HepG2 (cell line): ENCODE data around the gene MTUS2. TPM values are rescaled to one million over a fixed set of nuclear protein-coding genes. Genes with fewer than 3 reads are reported as not detected.

Source experiments
- ATAC-seq: fragments of 200-7000 bp; cut with Tn5 transposase; 3 replicates; pipeline ENCODE4 v1.9.1; 2020; ENCODE audit warnings: mild to moderate bottlenecking, moderate library complexity
- BruUV-seq: library from RNA; stranded (reverse); fragments of 400-500 nt; replicated peaks from 2 replicates; lab custom pipeline; 2021; lab: Mats Ljungman, UMichigan
- CTCF ChIA-PET: fragments of 300-600 bp; formaldehyde crosslinking; extraction: SDS; loops from one replicate; lab custom pipeline; 2021; ENCODE audit warnings: low total read pairs, inconsistent platforms, low intra/inter-chr PET ratio; lab: Yijun Ruan, JAX
- POLR2A ChIA-PET: fragments of 350-600 bp; sonication (Branson Sonifier 250); formaldehyde crosslinking; loops from one replicate; lab custom pipeline; 2020; ENCODE audit warnings: antibody characterized with exemption, inconsistent platforms; lab: Yijun Ruan, JAX
- DNase-seq: peaks from one replicate; pipeline ENCODE4 v3.0.0-alpha.2; 2015; ENCODE audit warnings: low spot score
- FAIRE-seq: peaks from 3 replicates; lab custom pipeline; 2011; peaks lifted over from hg19 to GRCh38; lab: Jason Lieb, UNC
- H2AFZ ChIP-seq: one replicate; pipeline ENCODE4 v1.6.1; 2011; ENCODE audit warnings: low read length, inconsistent platforms
- H3K27ac ChIP-seq: fragments of 300-600 bp; 3 replicates; pipeline ENCODE4 v1.8.0; 2011; ENCODE audit warnings: mixed run types, mild to moderate bottlenecking, mixed read lengths, low read length, inconsistent platforms; ENCODE audit not compliant: insufficient read depth; ENCODE audit errors: extremely low read length
- H3K27me3 ChIP-seq, 2 experiments: fragments of 200-600 bp in 1 of 2; 2 replicates in 1 of 2; 3 replicates in 1 of 2; pipeline versions ENCODE4 v1.6.0 to v1.8.0; 2011; ENCODE audit warnings: low read length in 2 of 2, mild to moderate bottlenecking in 2 of 2, moderate library complexity in 2 of 2, inconsistent platforms in 1 of 2; ENCODE audit not compliant: insufficient read depth in 2 of 2, control insufficient read depth in 1 of 2
- H3K36me3 ChIP-seq, 2 experiments: fragments of 200-600 bp in 1 of 2; replicated peaks in 1 of 2; 2 replicates in 1 of 2; 3 replicates in 1 of 2; pipeline versions ENCODE4 v1.5.1 to v1.8.0; 2011; ENCODE audit warnings: low read length in 2 of 2, inconsistent platforms in 1 of 2; ENCODE audit not compliant: insufficient read depth in 2 of 2, control insufficient read depth in 1 of 2
- H3K4me1 ChIP-seq: 2 replicates; pipeline ENCODE4 v1.5.1; 2012; ENCODE audit warnings: low read length, inconsistent platforms; ENCODE audit not compliant: insufficient read depth
- H3K4me2 ChIP-seq: 2 replicates; pipeline ENCODE4 v1.6.0; 2011; ENCODE audit warnings: low read depth, low read length, inconsistent platforms
- H3K4me3 ChIP-seq, 3 experiments: fragments of 200-600 bp in 1 of 3; sonication (generic), shearing (Covaris generic) in 1 of 3; replicated peaks in 1 of 3; 2 replicates each; pipeline ENCODE4 v1.5.1; 2011 to 2016; ENCODE audit warnings: low read length in 3 of 3, inconsistent platforms in 2 of 3, low read depth in 2 of 3, mild to moderate bottlenecking in 2 of 3, control low read depth in 1 of 3, mixed read lengths in 1 of 3; ENCODE audit not compliant: insufficient read depth in 1 of 3
- H3K79me2 ChIP-seq: one replicate; pipeline ENCODE4 v1.6.1; 2011; ENCODE audit warnings: low read length, inconsistent platforms; ENCODE audit not compliant: insufficient read depth
- H3K9ac ChIP-seq: 2 replicates; pipeline ENCODE4 v1.6.0; 2011; ENCODE audit warnings: mild to moderate bottlenecking, low read depth, low read length, inconsistent platforms; ENCODE audit not compliant: insufficient read depth
- H3K9me3 ChIP-seq: 2 replicates; pipeline ENCODE4 v1.5.1; 2012; ENCODE audit warnings: mild to moderate bottlenecking, low read length
- H4K20me1 ChIP-seq: 2 replicates; pipeline ENCODE4 v1.6.0; 2011; ENCODE audit warnings: inconsistent platforms, mild to moderate bottlenecking, low read length, moderate library complexity; ENCODE audit not compliant: insufficient read depth
- AKAP8 ChIP-seq: sonication (generic); formaldehyde crosslinking; IDR thresholded peaks from 2 replicates; pipeline ENCODE4 v1.5.1; 2020; ENCODE audit warnings: mild to moderate bottlenecking, missing genetic modification reagents
- IRF2 ChIP-seq: IDR thresholded peaks from 2 replicates; pipeline ENCODE4 v1.6.1; 2018; ENCODE audit warnings: missing genetic modification reagents, missing compliant biosample characterization
- KLF13 ChIP-seq: sonication (generic); formaldehyde crosslinking; IDR thresholded peaks from 2 replicates; pipeline ENCODE4 v1.4.0; 2020; ENCODE audit warnings: mild to moderate bottlenecking, missing genetic modification reagents
- NFRKB ChIP-seq: fragments of 450-650 bp; IDR thresholded peaks from 2 replicates; pipeline ENCODE4 v1.6.1; 2017
- ONECUT2 ChIP-seq: sonication (generic); formaldehyde crosslinking; IDR thresholded peaks from 2 replicates; pipeline ENCODE4 v1.4.0; 2020; ENCODE audit warnings: missing genetic modification reagents
- RARA ChIP-seq: IDR thresholded peaks from 2 replicates; pipeline ENCODE4 v1.6.1; 2016; ENCODE audit warnings: missing genetic modification reagents, missing compliant biosample characterization
- SAFB2 ChIP-seq: sonication (generic); formaldehyde crosslinking; IDR thresholded peaks from 2 replicates; pipeline ENCODE4 v1.5.1; 2020; ENCODE audit warnings: missing genetic modification reagents, low read depth, mild to moderate bottlenecking, borderline replicate concordance
- SMAD3 ChIP-seq: sonication (generic); formaldehyde crosslinking; IDR thresholded peaks from 2 replicates; pipeline ENCODE4 v1.4.0; 2020; ENCODE audit warnings: missing genetic modification reagents
- STAT6 ChIP-seq: sonication (generic); formaldehyde crosslinking; IDR thresholded peaks from 2 replicates; pipeline ENCODE4 v1.4.0; 2020; ENCODE audit warnings: missing genetic modification reagents, mild to moderate bottlenecking, borderline replicate concordance
- ZIK1 ChIP-seq: sonication (generic); formaldehyde crosslinking; IDR thresholded peaks from 2 replicates; pipeline ENCODE4 v1.5.0; 2020; ENCODE audit warnings: mild to moderate bottlenecking, low read depth, missing genetic modification reagents, borderline replicate concordance
- ZNF160 ChIP-seq: sonication (generic); formaldehyde crosslinking; IDR thresholded peaks from 2 replicates; pipeline ENCODE4 v1.8.0; 2022; ENCODE audit warnings: mild to moderate bottlenecking, inconsistent platforms, missing genetic modification reagents
- ZSCAN20 ChIP-seq: sonication (generic); formaldehyde crosslinking; IDR thresholded peaks from 2 replicates; pipeline ENCODE4 v1.4.0; 2020; ENCODE audit warnings: missing genetic modification reagents, mild to moderate bottlenecking, borderline replicate concordance
- WGBS: methylation state at CpG from one replicate; pipeline ENCODE4 v1.1.6; 2017; ENCODE audit warnings: low lambda C conversion rate; 5-methylcytosine and 5-hydroxymethylcytosine counted together
- in situ Hi-C: cut with HindIII; loops from 2 replicates; pipeline ENCODE4 v1.10.0; 2017; ENCODE audit warnings: low pct_unique_long_range_greater_than_20kb; ENCODE audit not compliant: extremely low pct_ligation_motif_present
- intact Hi-C: fragments of 100-400 bp; cut with micrococcal nuclease; formaldehyde crosslinking; loops from one replicate; pipeline ENCODE4 v1.10.0; 2022; ENCODE audit not compliant: unreplicated experiment
- polyA plus RNA-seq, 8 experiments: library from polyadenylated mRNA; depleted of rRNA in 3 of 8; stranded (reverse) in 7 of 8; unstranded in 1 of 8; fragments of >200 nt; fragmentation: Illumina TruSeq in 4 of 8; extraction: Trizol in 4 of 8; gene quantifications; 2 replicates each; pipeline versions ENCODE4 v1.2.1 to v1.2.3, GENCODE V29; 2011 to 2016; ENCODE audit warnings: low read depth in 4 of 8, missing spikeins in 1 of 8, mixed read lengths in 1 of 8; ENCODE audit not compliant: insufficient read depth in 1 of 8
- total RNA-seq, 5 experiments: library from RNA; depleted of rRNA; stranded (reverse); fragments of >200 nt; fragmentation: Illumina TruSeq; extraction: Trizol; gene quantifications; 2 replicates each; pipeline ENCODE4 v1.2.3, GENCODE V29; 2016; ENCODE audit warnings: low read depth in 1 of 5
- TF ChIP-seq, protein P1 (sequence below): sonication (generic); formaldehyde crosslinking; IDR thresholded peaks from 2 replicates; pipeline ENCODE4 v1.4.0; 2020; ENCODE audit warnings: mild to moderate bottlenecking, missing genetic modification reagents
- TF ChIP-seq, protein P2 (sequence below): sonication (generic); formaldehyde crosslinking; conservative IDR thresholded peaks from 2 replicates; pipeline ENCODE4 v1.4.0; 2020; ENCODE audit warnings: missing genetic modification reagents

The MTUS2 gene
- total and polyA plus RNA-seq, 2 of the 13 experiments (the other 11 are each of a cell fraction or from before 2014, with no cell fraction given) = not detected

DNA sequence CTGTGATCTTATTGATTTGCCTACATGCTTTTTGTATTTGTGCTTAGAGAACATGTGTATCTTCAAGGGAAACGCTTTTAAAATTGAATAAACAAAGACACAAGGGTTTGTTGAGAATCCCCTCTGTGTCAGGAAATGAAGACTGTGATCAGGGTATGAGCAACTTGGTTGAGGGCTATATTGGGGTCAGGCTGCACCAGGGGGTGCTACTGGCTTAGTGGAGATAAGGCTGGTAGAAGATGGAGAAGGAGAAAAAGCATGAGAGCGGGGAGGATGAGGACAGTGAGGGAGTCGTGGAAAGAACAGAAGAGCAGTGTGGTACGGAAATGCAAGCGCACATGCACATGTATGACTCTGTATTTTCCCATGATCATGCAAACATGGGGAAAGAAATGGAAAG, 201.6 kb downstream of the MTUS2 start:
- ChIA-PET CTCF (no interaction called here), POLR2A (no interaction called here)
- in situ Hi-C loops = no loop called here

More for the DNA sequence above, 201.6 kb downstream of the MTUS2 start:
- Histone ChIP-seq H3K9me3 (peaks cover 78% of the 10 kb centered on the region), H3K4me3 (no peak overlapping the region), H3K36me3 (no peaks in the 10 kb centered on the region), H3K27ac (no peak overlapping the region), H3K9ac (no peak overlapping the region), H4K20me1 (no peaks in the 10 kb centered on the region), H3K79me2 (no peaks in the 10 kb centered on the region), H3K4me2 (no peak overlapping the region), H3K27me3 (no peaks in the 10 kb centered on the region), H3K4me1 (no peaks in the 10 kb centered on the region), H2AFZ (no peak overlapping the region)
- no TSS peak for BruUV-seq
- DNase-seq (no peak), ATAC-seq (no peak), FAIRE-seq (no peak)
- intact Hi-C loops = no loop called here
- TF ChIP-seq, protein P1, sequence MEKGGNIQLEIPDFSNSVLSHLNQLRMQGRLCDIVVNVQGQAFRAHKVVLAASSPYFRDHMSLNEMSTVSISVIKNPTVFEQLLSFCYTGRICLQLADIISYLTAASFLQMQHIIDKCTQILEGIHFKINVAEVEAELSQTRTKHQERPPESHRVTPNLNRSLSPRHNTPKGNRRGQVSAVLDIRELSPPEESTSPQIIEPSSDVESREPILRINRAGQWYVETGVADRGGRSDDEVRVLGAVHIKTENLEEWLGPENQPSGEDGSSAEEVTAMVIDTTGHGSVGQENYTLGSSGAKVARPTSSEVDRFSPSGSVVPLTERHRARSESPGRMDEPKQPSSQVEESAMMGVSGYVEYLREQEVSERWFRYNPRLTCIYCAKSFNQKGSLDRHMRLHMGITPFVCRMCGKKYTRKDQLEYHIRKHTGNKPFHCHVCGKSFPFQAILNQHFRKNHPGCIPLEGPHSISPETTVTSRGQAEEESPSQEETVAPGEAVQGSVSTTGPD = no peak
- TF ChIP-seq KLF13 = no peak
- no peak for TF ChIP-seq ZSCAN20 (CRISPR knock-in tag)
- no peak for TF ChIP-seq IRF2 (CRISPR knock-in tag)
- no peak for TF ChIP-seq ZNF160
- no peak for TF ChIP-seq SMAD3 (CRISPR knock-in tag)
- TF ChIP-seq AKAP8 (CRISPR knock-in tag) = no peak
- TF ChIP-seq ONECUT2 (CRISPR knock-in tag) = no peak
- no peak for TF ChIP-seq SAFB2 (CRISPR knock-in tag)
- TF ChIP-seq STAT6 = no peak
- TF ChIP-seq RARA (CRISPR knock-in tag) = no peak
- TF ChIP-seq NFRKB = no peak
- TF ChIP-seq, protein P2, sequence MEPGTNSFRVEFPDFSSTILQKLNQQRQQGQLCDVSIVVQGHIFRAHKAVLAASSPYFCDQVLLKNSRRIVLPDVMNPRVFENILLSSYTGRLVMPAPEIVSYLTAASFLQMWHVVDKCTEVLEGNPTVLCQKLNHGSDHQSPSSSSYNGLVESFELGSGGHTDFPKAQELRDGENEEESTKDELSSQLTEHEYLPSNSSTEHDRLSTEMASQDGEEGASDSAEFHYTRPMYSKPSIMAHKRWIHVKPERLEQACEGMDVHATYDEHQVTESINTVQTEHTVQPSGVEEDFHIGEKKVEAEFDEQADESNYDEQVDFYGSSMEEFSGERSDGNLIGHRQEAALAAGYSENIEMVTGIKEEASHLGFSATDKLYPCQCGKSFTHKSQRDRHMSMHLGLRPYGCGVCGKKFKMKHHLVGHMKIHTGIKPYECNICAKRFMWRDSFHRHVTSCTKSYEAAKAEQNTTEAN (CRISPR knock-in tag) = no peak
- no peak for TF ChIP-seq ZIK1 (CRISPR knock-in tag)
- WGBS = 39% methylated on average over 5 of the region's 5 CpGs
